ENCODE measurements around the gene FMO2.

Gene FMO2

DNA sequence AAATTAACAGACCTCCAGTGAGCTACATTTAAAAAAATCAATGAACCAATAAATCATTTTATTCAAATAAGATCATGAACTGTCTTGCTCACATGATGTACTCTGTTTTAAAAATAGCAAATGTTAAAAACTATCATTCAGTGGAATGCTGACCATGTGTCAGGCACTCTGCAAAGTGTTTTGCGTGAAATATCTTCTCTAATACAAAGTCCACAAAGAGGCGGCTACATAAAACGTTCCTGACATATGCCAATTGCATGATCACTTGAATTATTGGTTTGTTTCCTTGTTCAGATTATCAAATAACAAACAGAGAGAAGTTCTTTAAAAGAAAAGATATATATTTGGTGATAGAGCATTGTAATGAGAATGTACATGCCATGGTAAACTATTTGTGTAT lies 10.7 kb downstream of the FMO2 start:
- DNase-seq = no peak
- H3K4me1 Mint-ChIP-seq = no peaks in the 10 kb centered on the region
- no peak overlapping the region for H3K27ac Mint-ChIP-seq
- CTCF ChIA-PET = no interaction called here
- H3K27me3 Mint-ChIP-seq = peaks cover 4% of the 10 kb centered on the region
- H3K9me3 Mint-ChIP-seq = no peaks in the 10 kb centered on the region
- H3K4me3 Mint-ChIP-seq = no peak overlapping the region
- no peaks in the 10 kb centered on the region for H3K36me3 Mint-ChIP-seq

DNA sequence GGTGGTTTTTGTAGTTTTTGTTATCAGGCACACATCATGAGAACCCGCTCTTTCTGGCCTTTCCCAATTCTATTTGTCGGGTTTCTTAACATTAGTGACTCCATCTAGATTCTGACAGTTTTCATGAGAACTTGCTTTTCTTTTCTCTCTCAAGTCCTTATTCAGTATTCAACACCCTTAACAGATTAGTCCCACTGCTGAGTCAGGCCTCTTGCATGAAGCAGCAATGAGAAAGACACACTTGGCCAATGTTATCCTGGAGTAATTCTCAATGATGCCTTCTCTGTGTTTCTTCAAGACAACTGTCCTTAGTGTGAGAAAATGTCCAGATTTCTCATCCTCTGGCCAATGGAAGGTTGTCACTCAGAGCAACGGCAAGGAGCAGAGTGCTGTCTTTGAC lies 11.3 kb downstream of the FMO2 start:
- H3K4me1 Mint-ChIP-seq = no peaks in the 10 kb centered on the region
- H3K27me3 Mint-ChIP-seq = peaks cover 4% of the 10 kb centered on the region
- H3K27ac Mint-ChIP-seq = no peak overlapping the region
- H3K4me3 Mint-ChIP-seq = no peak overlapping the region
- H3K9me3 Mint-ChIP-seq = no peaks in the 10 kb centered on the region
- CTCF ChIA-PET = interaction anchor here (1.0 kb wide), 1 partner anchor 10 kb away, joined by 3 read pairs; no protein-coding TSS in a partner anchor
- DNase-seq = no peak
- no peaks in the 10 kb centered on the region for H3K36me3 Mint-ChIP-seq

DNA sequence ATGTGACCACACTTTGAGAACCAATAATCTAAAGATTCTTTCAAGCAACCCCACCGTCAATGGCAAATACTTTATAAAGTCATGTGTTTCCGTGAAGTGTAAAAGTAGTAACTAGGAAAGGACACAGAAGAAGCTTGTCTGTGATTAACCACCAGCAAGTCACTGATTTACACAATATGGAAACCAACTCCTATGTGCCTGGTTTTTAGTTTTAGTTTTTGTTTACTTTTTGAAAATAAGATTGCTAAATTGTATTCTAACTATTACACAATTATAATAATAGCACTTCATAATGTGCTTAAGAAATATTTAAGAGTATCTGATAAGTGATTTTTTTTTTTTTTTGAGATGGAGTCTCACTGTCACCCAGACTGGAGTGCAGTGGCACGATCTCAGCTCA lies 13.0 kb downstream of the FMO2 start:
- CTCF ChIA-PET = no interaction called here

DNA sequence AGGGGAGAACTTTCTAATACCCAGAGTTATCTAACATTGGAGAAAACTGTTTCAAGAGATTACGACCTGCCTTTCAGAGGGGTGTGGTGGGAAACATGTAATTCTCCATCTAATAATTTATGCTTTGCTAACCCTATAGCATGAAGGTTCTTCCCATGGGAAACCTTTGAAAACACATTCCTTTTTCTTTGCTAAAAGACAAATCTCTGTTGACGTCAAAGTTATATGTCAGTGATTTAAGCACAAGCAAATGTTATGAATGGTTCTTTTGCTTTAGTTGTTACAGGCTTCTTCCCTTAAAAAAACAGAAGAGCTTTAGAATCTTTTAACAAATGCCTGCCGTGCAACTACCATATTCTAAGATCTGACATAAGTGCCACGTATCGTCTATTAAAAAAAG lies 19.2 kb downstream of the FMO2 start:
- no peak overlapping the region for H3K4me3 Mint-ChIP-seq
- CTCF ChIA-PET = no interaction called here
- no peaks in the 10 kb centered on the region for H3K36me3 Mint-ChIP-seq
- DNase-seq = no peak
- peaks cover 4% of the 10 kb centered on the region for H3K27me3 Mint-ChIP-seq
- no peak overlapping the region for H3K27ac Mint-ChIP-seq
- H3K9me3 Mint-ChIP-seq = no peaks in the 10 kb centered on the region
- H3K4me1 Mint-ChIP-seq = no peaks in the 10 kb centered on the region

More for the DNA sequence above, 13.0 kb downstream of the FMO2 start:
- Mint-ChIP-seq H3K4me1 (no peaks in the 10 kb centered on the region), H3K36me3 (no peaks in the 10 kb centered on the region), H3K27me3 (peaks cover 4% of the 10 kb centered on the region), H3K4me3 (no peak overlapping the region), H3K27ac (no peak overlapping the region), H3K9me3 (no peaks in the 10 kb centered on the region)
- no peak for DNase-seq

DNA sequence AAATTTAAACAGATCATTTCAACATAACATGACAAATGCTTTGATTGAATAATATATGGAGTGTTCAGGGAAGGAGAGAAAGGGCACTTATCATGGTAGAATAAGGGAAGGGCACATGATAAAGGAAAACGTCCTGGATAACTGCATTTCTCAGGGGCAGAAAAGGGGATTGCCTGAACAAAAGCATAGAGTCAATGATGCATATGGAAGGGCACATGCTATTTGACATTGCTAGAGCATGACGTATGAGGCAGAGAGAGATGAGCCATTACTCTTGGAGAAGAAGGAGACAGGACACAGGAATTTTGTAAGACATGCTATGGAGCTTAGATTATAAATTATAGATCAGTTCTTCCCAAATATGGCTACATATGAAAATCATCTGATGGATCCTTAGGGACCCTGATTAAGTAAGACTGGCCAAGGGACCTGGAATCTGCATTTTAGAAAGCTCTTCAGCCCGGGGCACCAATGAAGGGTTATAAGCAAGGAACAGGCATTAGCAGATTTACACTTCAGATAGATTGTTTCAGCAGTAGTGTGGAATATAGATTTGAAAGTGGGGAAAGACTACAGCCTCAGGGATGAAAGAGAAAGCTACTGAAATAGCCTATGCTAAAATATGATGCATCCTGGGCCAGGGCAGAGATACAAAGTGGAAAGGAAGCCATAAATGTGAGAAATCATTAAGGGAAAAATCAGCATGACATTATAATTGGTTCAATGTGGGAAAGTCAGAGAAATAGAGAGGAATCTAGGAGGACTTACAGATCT lies 21.3 kb downstream of the FMO2 start:
- no peak overlapping the region for H3K4me3 Mint-ChIP-seq
- no peak for DNase-seq
- H3K4me1 Mint-ChIP-seq = no peaks in the 10 kb centered on the region
- no peaks in the 10 kb centered on the region for H3K36me3 Mint-ChIP-seq
- CTCF ChIA-PET = no interaction called here
- no peaks in the 10 kb centered on the region for H3K9me3 Mint-ChIP-seq
- no peaks in the 10 kb centered on the region for H3K27me3 Mint-ChIP-seq
- no peak overlapping the region for H3K27ac Mint-ChIP-seq

DNA sequence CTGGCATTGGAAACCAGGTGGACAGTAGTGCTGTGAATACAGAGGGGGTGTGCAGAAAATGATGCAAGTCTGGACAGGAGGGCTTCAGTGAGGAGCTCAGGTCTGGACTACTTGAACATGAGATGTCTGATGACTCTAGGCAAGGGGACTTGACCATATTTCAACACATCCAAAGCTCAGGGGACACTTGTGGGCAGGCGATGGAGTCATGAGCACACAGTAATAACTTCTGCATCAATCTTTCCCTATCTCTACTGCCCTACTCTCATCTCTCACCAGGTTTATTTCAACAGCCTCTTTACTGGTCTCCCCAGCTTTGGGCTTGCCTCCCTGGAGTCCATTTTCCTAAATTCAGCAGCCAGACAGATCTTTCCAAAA lies 21.9 kb downstream of the FMO2 start:
- no peaks in the 10 kb centered on the region for H3K27me3 Mint-ChIP-seq
- H3K4me3 Mint-ChIP-seq = no peak overlapping the region
- H3K36me3 Mint-ChIP-seq = no peaks in the 10 kb centered on the region
- DNase-seq = no peak
- H3K9me3 Mint-ChIP-seq = no peaks in the 10 kb centered on the region
- H3K4me1 Mint-ChIP-seq = no peaks in the 10 kb centered on the region
- no peak overlapping the region for H3K27ac Mint-ChIP-seq
- CTCF ChIA-PET = no interaction called here

DNA sequence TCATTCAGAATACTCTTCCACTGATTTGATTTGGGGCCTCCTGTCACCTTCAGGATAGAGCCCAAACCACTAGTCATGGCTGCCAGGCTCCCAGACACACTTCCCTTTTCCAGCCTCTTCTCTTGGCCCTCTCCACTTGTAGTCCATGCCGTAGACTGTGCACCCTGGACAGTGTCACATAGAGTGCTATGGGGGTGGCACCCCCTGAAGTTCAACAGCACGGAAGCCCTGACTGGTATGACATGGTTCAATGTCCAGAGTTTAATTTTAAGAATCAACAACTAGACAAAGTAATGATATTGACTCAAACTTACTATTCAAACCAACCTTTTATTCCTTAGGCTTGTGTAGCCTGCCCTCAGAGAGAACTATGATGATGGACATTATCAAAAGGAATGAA lies 22.3 kb downstream of the FMO2 start:
- H3K36me3 Mint-ChIP-seq = no peaks in the 10 kb centered on the region
- no peaks in the 10 kb centered on the region for H3K27me3 Mint-ChIP-seq
- no peak overlapping the region for H3K27ac Mint-ChIP-seq
- no peaks in the 10 kb centered on the region for H3K4me1 Mint-ChIP-seq
- CTCF ChIA-PET = no interaction called here
- DNase-seq = no peak
- H3K4me3 Mint-ChIP-seq = no peak overlapping the region
- H3K9me3 Mint-ChIP-seq = no peaks in the 10 kb centered on the region

DNA sequence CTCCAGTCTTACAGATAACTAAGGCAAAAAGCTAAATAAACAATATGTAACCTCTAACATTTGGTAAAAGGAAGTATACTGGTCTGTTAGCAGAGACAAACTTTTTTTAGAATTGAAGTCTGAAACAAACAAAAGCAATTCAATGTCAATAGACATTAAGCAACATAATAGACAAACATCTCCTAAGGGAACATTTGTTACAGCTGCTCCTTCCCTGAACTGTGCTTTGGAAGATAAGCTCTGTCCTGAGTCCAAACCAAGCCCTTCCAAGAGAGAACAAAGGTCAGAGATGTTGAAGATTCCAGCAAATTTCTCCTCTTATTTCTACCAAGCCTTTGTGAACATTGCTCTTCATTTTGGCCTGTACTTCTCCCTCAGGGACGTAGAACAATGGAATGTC lies 25.3 kb downstream of the FMO2 start:
- H3K4me3 Mint-ChIP-seq = no peak overlapping the region
- no peak overlapping the region for H3K27ac Mint-ChIP-seq
- CTCF ChIA-PET = interaction anchor here (0.8 kb wide), 1 partner anchor 16 kb away, joined by 4 read pairs; no protein-coding TSS in a partner anchor
- DNase-seq = no peak
- no peaks in the 10 kb centered on the region for H3K36me3 Mint-ChIP-seq
- peaks cover 4% of the 10 kb centered on the region for H3K27me3 Mint-ChIP-seq
- no peaks in the 10 kb centered on the region for H3K9me3 Mint-ChIP-seq
- H3K4me1 Mint-ChIP-seq = no peaks in the 10 kb centered on the region

DNA sequence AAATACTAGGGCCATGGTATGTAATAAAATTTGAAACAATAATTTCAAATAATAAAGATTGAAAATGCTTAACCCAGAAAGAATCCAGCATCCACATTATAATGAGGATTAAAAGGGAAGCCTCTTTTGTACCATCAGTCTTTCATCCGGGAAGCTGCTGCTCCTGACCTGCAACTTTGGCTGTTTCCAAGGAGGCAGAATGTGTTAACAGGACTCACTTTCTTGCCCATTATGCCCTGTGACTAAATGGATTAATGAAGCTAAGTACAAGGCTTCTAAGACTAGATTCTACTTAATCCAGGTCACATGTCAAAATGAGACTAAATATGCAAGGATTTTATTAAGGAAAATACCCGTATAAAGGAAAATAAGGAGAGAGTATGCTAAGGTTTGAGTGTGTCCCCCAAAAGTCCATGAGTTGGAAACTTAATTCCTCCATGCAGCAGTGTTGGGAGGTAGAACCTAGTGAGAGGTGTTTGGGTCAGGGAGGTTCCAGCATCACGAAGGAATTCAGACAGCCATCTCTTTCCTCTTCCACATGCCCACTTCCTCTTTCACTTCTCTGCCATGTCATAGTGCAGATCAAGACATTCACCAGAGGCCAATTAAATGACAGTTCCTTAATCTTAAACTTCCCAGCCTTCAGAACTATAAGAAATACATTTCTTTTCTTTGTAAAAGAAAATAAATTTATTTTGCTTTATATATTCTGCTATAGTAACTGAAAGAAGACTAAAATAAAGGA lies 27.7 kb downstream of the FMO2 start:
- H3K36me3 Mint-ChIP-seq = no peaks in the 10 kb centered on the region
- no peak for DNase-seq
- H3K27ac Mint-ChIP-seq = no peak overlapping the region
- CTCF ChIA-PET = no interaction called here
- H3K4me3 Mint-ChIP-seq = no peak overlapping the region
- no peaks in the 10 kb centered on the region for H3K4me1 Mint-ChIP-seq
- no peaks in the 10 kb centered on the region for H3K9me3 Mint-ChIP-seq
- H3K27me3 Mint-ChIP-seq = peaks cover 4% of the 10 kb centered on the region

DNA sequence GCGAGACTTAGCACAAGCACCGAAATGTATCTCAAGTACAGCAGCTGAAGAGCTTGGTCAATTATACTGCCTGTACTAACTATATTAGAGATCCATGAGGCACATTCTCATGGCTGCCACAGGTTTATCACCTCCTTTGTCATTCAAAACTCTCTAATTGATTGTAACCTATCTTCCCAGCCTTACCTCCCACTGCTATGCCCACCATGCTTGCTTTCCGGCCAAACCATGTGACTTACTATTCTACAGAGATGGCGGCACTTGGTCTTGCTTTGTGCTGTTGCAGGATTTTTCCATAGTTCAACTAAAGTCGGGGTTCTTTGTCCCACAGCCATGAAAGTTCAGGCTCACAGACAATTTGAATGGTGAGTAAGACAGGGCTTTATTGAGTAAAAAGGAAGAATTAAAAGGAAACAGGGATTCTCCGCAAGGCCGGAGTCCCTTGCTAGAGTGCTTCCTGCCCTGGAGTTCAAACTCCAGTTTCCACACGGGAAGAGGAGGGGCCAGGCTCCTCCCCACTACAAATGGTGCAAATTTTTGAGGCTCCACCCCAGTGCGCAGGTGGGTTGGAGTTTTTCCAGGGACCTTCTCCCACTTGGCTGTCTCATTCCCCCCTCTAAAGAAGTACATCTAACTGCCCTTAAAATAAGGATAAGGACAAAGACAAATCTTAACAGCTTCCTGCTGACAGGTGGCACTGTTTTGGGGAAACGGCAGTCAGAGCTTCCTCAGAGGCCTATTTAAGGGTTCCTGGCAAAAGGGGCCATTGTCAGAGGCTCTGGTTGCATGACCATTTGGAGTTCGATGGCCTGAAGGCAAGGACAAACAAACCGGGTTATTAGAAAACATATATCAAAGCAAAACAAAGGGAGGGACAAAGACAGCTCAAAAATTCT lies 28.7 kb downstream of the FMO2 start:
- DNase-seq = no peak
- peaks cover 4% of the 10 kb centered on the region for H3K27me3 Mint-ChIP-seq
- CTCF ChIA-PET = interaction anchor here (1.2 kb wide), 1 partner anchor 100 kb away, joined by 4 read pairs; the partner anchor contains the start of gene FMO4
- no peak overlapping the region for H3K4me3 Mint-ChIP-seq
- H3K27ac Mint-ChIP-seq = no peak overlapping the region
- H3K9me3 Mint-ChIP-seq = no peaks in the 10 kb centered on the region
- H3K36me3 Mint-ChIP-seq = no peaks in the 10 kb centered on the region
- H3K4me1 Mint-ChIP-seq = no peaks in the 10 kb centered on the region

DNA sequence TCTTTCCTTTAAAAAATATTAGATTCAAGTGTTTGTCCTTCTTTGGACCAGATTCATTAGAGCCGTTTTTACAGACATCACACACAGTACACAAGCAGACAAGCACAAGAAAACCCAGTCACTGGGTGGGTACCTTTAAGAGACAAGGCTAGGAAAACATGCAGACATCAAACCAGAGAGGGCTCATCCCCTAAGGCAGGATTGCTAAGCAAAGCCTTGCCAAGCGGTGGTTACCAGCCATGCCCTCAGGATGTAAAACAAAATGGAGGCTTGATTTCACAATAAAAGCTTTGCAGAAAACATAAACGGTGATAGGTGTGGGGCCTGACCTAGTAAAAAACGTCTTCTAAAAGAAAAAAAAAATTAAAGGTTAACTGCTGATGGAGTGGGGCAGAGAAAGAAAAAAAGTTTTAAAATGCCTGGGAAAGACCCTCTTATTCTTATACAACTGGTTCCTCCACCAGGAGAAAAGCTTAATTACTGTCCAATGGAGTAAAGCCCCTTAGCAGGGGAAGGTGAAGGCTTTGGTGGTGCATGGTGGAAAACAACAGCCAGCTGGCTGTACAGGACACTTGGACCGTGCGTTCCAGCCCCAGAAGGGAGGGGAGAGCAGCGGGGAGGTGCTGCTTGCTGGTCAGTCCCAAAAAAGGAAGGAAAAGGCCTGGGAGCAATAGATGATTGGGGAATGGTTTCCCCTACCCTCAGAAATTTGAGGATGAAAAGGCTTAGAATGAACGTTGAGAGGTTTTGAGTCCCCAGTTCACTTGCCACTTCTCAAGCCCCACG lies 32.8 kb downstream of the FMO2 start:
- DNase-seq = no peak
- H3K36me3 Mint-ChIP-seq = no peaks in the 10 kb centered on the region
- CTCF ChIA-PET = no interaction called here
- H3K4me3 Mint-ChIP-seq = no peak overlapping the region
- H3K9me3 Mint-ChIP-seq = no peaks in the 10 kb centered on the region
- no peak overlapping the region for H3K27ac Mint-ChIP-seq
- peaks cover 4% of the 10 kb centered on the region for H3K27me3 Mint-ChIP-seq
- peaks cover 2% of the 10 kb centered on the region for H3K4me1 Mint-ChIP-seq

DNA sequence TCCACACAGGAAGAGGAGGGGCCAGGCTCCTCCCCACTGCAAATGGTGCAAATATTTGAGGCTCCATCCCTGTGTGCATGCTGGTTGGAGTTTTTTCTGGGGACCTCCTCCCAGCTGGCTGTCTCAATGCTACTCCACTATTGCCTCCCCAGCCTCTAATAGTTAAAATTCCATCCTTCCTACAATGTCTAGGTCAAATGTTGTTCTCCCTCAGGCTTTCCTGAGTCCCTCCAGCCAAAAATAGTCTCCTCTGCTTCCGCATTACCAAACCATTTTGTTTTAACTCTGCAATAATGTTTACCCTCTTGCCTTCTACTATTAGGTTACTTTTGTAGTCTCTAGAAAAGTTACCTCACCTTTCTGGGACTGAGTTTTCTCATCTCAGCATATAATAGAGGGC lies 33.6 kb downstream of the FMO2 start:
- CTCF ChIA-PET = no interaction called here
- Mint-ChIP-seq H3K4me1 (peaks cover 2% of the 10 kb centered on the region), H3K9me3 (no peaks in the 10 kb centered on the region), H3K27ac (no peak overlapping the region), H3K27me3 (peaks cover 4% of the 10 kb centered on the region), H3K4me3 (no peak overlapping the region), H3K36me3 (no peaks in the 10 kb centered on the region)
- DNase-seq = no peak

DNA sequence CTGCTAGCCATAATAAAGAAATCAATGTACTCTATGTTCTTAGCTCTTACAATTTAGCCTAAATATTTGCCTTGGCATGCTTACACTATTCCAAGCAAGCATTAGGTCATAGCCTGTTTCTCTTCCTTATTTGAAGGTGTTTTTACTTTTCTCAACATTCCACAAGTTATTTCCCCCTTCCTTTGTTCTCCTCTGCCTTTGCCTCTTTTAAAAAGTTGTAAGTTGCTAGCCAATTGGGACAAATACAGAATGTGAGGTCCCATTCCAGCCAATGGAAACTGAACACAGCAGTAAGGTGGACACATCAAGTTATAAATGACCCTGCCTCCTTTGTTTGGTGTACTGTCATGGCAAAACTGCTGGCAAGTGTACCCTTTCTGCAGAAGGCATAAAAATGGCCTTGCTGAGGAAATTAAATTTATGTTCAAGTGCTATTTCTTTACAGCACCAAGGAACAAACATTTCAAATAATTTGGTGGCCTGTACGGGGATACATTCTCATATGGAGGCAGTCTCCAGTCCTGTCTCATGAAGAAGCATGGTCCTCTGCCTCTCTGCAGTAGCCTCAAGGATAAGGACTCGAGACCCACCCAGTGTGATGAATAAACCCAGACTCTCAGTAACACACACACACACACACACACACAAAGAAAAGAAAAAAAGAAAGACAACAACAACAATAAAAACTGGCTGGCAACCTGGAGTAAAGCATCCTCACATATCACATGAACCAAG lies 34.4 kb downstream of the FMO2 start:
- Mint-ChIP-seq H3K27me3 (peaks cover 3% of the 10 kb centered on the region), H3K4me3 (no peak overlapping the region), H3K27ac (no peak overlapping the region), H3K9me3 (no peaks in the 10 kb centered on the region), H3K36me3 (no peaks in the 10 kb centered on the region), H3K4me1 (peaks cover 2% of the 10 kb centered on the region)
- CTCF ChIA-PET = no interaction called here
- DNase-seq = no peak
